Astrocyte (in vitro differentiated cells and primary cell): ENCODE data around the gene TMA7B. TPM values are rescaled to one million over a fixed set of nuclear protein-coding genes. Genes with fewer than 3 reads are reported as not detected.

ENCODE experiments used
- DNase-seq: peaks from one replicate; pipeline ENCODE4 v3.0.0-alpha.2; 2010; ENCODE audit warnings: low read depth
- FAIRE-seq: peaks from 2 replicates; lab custom pipeline; 2011; peaks lifted over from hg19 to GRCh38; lab: Jason Lieb, UNC
- H2AFZ ChIP-seq: 2 replicates; pipeline ENCODE4 v1.6.0; 2012; ENCODE audit warnings: low read depth, low read length, inconsistent platforms
- H3K27ac ChIP-seq: 2 replicates; pipeline ENCODE4 v1.5.1; 2011; ENCODE audit warnings: low read depth, low read length, inconsistent platforms
- H3K27me3 ChIP-seq: 2 replicates; pipeline ENCODE4 v1.6.0; 2011; ENCODE audit warnings: low read length, inconsistent platforms; ENCODE audit not compliant: insufficient read depth
- H3K36me3 ChIP-seq: 2 replicates; pipeline ENCODE4 v1.5.1; 2011; ENCODE audit warnings: low read length, inconsistent platforms; ENCODE audit not compliant: insufficient read depth
- H3K4me1 ChIP-seq: 2 replicates; pipeline ENCODE4 v1.5.1; 2011; ENCODE audit warnings: low read length, inconsistent platforms; ENCODE audit not compliant: insufficient read depth
- H3K4me2 ChIP-seq: 2 replicates; pipeline ENCODE4 v1.6.0; 2012; ENCODE audit warnings: low read length, inconsistent platforms
- H3K4me3 ChIP-seq: 2 replicates; pipeline ENCODE4 v1.5.1; 2011; ENCODE audit warnings: low read depth, mild to moderate bottlenecking, low read length, inconsistent platforms; ENCODE audit not compliant: insufficient read depth
- H3K79me2 ChIP-seq: 2 replicates; pipeline ENCODE4 v1.6.0; 2012; ENCODE audit warnings: mild to moderate bottlenecking, low read length, inconsistent platforms; ENCODE audit not compliant: insufficient read depth
- H3K9ac ChIP-seq: 2 replicates; pipeline ENCODE4 v1.6.0; 2012; ENCODE audit warnings: mild to moderate bottlenecking, low read length, inconsistent platforms
- H3K9me3 ChIP-seq: 2 replicates; pipeline ENCODE4 v1.5.1; 2012; ENCODE audit warnings: low read depth, mild to moderate bottlenecking, low read length, inconsistent platforms; ENCODE audit not compliant: insufficient read depth
- H4K20me1 ChIP-seq: 2 replicates; pipeline ENCODE4 v1.6.0; 2012; ENCODE audit warnings: low read length, inconsistent platforms; ENCODE audit not compliant: insufficient read depth
- H3K27ac Mint-ChIP-seq: one replicate; pipeline ENCODE4 v1.8.0; 2021; ENCODE audit warnings: mild to moderate bottlenecking, mixed read lengths; ENCODE audit not compliant: unreplicated experiment
- H3K27me3 Mint-ChIP-seq: one replicate; pipeline ENCODE4 v1.8.0; 2021; ENCODE audit warnings: low read depth, mixed read lengths; ENCODE audit not compliant: unreplicated experiment
- H3K36me3 Mint-ChIP-seq: one replicate; pipeline ENCODE4 v1.8.0; 2021; ENCODE audit warnings: low read depth, mixed read lengths; ENCODE audit not compliant: unreplicated experiment
- H3K4me1 Mint-ChIP-seq: one replicate; pipeline ENCODE4 v1.8.0; 2021; ENCODE audit warnings: low read depth, mixed read lengths; ENCODE audit not compliant: unreplicated experiment
- H3K4me3 Mint-ChIP-seq: one replicate; pipeline ENCODE4 v1.8.0; 2021; ENCODE audit warnings: mild to moderate bottlenecking, moderate library complexity, mixed read lengths; ENCODE audit not compliant: unreplicated experiment
- H3K9me3 Mint-ChIP-seq: one replicate; pipeline ENCODE4 v1.8.0; 2021; ENCODE audit warnings: mild to moderate bottlenecking, mixed read lengths; ENCODE audit not compliant: unreplicated experiment
- EZH2 ChIP-seq: IDR thresholded peaks from 2 replicates; pipeline ENCODE4 v1.6.1; 2012; ENCODE audit warnings: mild to moderate bottlenecking, low read length, inconsistent platforms; ENCODE audit not compliant: insufficient read depth
- total RNA-seq: library from RNA; stranded (reverse); gene quantifications from 2 replicates; pipeline ENCODE4 v1.2.1, GENCODE V29; 2021
- TF ChIP-seq, protein P1 (sequence below): IDR thresholded peaks from 2 replicates; pipeline ENCODE4 v1.5.1; 2011; ENCODE audit warnings: low read depth, mild to moderate bottlenecking, inconsistent platforms, low read length, moderate library complexity; ENCODE audit not compliant: insufficient read depth

TMA7B gene
- total RNA-seq, 1 donor from 2014 or later: not detected

DNA sequence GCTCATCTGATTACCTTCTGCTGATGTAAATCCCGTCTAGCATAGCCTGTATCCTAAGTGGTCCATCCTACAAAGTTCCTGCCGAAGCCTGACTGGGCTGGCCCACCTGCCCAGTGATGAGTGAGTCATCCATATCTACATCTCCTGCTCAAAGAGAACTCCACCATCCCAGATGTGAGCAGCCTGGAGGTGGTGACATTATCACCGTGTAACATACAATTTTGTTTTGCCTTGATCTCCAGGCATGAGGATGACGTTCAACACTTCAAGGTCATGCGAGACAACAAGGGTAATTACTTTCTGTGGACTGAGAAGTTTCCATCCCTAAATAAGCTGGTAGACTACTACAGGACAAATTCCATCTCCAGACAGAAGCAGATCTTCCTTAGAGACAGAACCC is 5.6 kb downstream of the TMA7B start:
- FAIRE-seq (no peak), DNase-seq (no peak)
- Histone ChIP-seq H2AFZ (no peak overlapping the region), H3K27ac (no peak overlapping the region), H3K4me3 (no peak overlapping the region), H3K36me3 (no peaks in the 10 kb centered on the region), H3K79me2 (no peaks in the 10 kb centered on the region), H3K4me2 (no peak overlapping the region), H3K9me3 (no peaks in the 10 kb centered on the region), H3K4me1 (peaks cover 42% of the 10 kb centered on the region), H3K9ac (no peak overlapping the region), H4K20me1 (no peaks in the 10 kb centered on the region), H3K27me3 (no peaks in the 10 kb centered on the region)
- peaks cover 4% of the 10 kb centered on the region for H3K9me3 Mint-ChIP-seq
- H3K27ac Mint-ChIP-seq: peak overlapping the region; percentile 14
- peaks cover 3% of the 10 kb centered on the region for H3K36me3 Mint-ChIP-seq
- H3K4me1 Mint-ChIP-seq: peaks cover 32% of the 10 kb centered on the region
- H3K27me3 Mint-ChIP-seq: peaks cover 9% of the 10 kb centered on the region
- no peak overlapping the region for H3K4me3 Mint-ChIP-seq
- TF ChIP-seq, protein P1, sequence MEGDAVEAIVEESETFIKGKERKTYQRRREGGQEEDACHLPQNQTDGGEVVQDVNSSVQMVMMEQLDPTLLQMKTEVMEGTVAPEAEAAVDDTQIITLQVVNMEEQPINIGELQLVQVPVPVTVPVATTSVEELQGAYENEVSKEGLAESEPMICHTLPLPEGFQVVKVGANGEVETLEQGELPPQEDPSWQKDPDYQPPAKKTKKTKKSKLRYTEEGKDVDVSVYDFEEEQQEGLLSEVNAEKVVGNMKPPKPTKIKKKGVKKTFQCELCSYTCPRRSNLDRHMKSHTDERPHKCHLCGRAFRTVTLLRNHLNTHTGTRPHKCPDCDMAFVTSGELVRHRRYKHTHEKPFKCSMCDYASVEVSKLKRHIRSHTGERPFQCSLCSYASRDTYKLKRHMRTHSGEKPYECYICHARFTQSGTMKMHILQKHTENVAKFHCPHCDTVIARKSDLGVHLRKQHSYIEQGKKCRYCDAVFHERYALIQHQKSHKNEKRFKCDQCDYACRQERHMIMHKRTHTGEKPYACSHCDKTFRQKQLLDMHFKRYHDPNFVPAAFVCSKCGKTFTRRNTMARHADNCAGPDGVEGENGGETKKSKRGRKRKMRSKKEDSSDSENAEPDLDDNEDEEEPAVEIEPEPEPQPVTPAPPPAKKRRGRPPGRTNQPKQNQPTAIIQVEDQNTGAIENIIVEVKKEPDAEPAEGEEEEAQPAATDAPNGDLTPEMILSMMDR: no peak
- no peak for TF ChIP-seq EZH2

DNA sequence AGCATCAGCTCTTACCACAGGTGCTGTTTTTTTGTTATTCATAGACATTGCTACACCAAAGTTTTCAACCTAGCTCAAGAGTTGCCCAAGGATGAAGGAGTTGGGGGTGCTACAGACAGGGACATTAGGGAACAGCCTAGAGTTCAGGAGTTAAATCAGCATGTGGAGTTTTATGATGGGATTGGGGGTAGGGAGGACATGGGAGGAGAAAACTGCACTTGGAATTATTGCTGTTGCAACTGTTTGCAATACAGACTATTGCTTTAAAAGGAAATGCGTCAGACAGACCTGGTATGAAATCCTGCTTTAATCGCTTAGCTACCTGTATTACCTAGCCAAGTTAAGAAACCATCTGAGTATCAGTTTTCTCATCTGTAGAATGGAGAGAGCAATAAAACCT is 6.3 kb downstream of the TMA7B start:
- Mint-ChIP-seq H3K9me3 (peaks cover 4% of the 10 kb centered on the region), H3K27ac (no peak overlapping the region), H3K36me3 (peaks cover 3% of the 10 kb centered on the region), H3K4me1 (peaks cover 27% of the 10 kb centered on the region), H3K27me3 (peaks cover 11% of the 10 kb centered on the region), H3K4me3 (no peak overlapping the region)
- DNase-seq (no peak), FAIRE-seq (no peak)
- Histone ChIP-seq H3K4me3 (no peak overlapping the region), H3K79me2 (no peaks in the 10 kb centered on the region), H3K4me2 (peak overlapping the region; percentile 55), H2AFZ (no peak overlapping the region), H3K27ac (no peak overlapping the region), H3K36me3 (no peaks in the 10 kb centered on the region), H3K4me1 (peaks cover 34% of the 10 kb centered on the region), H3K9me3 (no peaks in the 10 kb centered on the region), H3K9ac (no peak overlapping the region), H3K27me3 (no peaks in the 10 kb centered on the region), H4K20me1 (no peaks in the 10 kb centered on the region)
- TF ChIP-seq, protein P1: no peak
- TF ChIP-seq EZH2: no peak

DNA sequence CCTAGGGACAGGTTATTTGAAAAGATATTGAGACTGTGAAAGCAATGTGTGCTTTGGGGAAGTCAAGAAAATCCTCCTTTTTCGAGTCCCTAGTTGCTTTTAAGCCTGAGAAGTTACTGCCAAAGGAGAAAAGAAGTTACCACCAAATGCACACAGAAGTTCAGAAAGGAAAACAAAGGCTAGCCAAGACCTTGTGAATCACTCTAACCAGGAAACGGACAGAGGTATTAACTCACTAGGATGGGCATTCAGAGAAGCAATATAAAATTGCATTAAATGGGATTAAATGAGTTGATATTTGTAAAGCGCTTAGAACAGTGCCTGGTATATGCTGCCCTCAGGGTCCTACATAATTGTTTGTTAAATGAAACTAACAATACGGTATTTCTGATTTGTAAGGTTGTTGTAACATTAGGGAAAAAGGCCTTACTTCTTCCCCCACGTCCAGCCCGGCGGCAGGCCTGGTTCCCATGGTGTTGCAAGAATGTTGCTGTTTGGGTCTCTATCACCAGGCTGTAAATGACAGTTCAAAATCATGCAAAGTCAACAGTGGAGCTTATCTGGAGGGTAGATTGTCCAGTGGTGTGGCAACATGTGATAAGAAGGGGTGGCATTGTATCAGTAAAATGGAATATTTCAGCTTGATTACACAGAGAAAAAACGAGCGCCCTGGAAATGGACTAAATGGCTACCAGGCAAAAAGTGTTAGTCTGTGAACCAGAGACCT is 7.1 kb downstream of the TMA7B start:
- no peak for FAIRE-seq
- Histone ChIP-seq H3K79me2 (no peaks in the 10 kb centered on the region), H3K27ac (peak overlapping the region; percentile 9), H4K20me1 (no peaks in the 10 kb centered on the region), H3K4me1 (peaks cover 27% of the 10 kb centered on the region), H3K4me2 (peak overlapping the region; percentile 55), H3K27me3 (peaks cover 3% of the 10 kb centered on the region), H3K9ac (no peak overlapping the region), H2AFZ (peak overlapping the region; percentile 35), H3K9me3 (no peaks in the 10 kb centered on the region), H3K4me3 (no peak overlapping the region), H3K36me3 (no peaks in the 10 kb centered on the region)
- peaks cover 20% of the 10 kb centered on the region for H3K4me1 Mint-ChIP-seq
- TF ChIP-seq, protein P1: no peak
- no peak for TF ChIP-seq EZH2
- H3K27ac Mint-ChIP-seq: peak overlapping the region; percentile 2
- peak; percentile 66 for DNase-seq
- peaks cover 4% of the 10 kb centered on the region for H3K9me3 Mint-ChIP-seq
- no peak overlapping the region for H3K4me3 Mint-ChIP-seq
- H3K27me3 Mint-ChIP-seq: peaks cover 15% of the 10 kb centered on the region
- peaks cover 3% of the 10 kb centered on the region for H3K36me3 Mint-ChIP-seq
